Stomach smooth muscle (tissue), 2 donors: ENCODE results near the gene DDI2.
A peak's percentile ranks its signal among the peaks of the same experiment; 100 is the strongest.

ENCODE experiments used
- H3K27ac ChIP-seq: one replicate; pipeline ENCODE4 v1.7.0; 2013; ENCODE audit warnings: mild to moderate bottlenecking, low read length, inconsistent platforms
- H3K27me3 ChIP-seq, 2 donors: one replicate each; pipeline ENCODE4 v1.7.0; 2013; ENCODE audit warnings: low read length in 2 of 2; ENCODE audit not compliant: insufficient read depth in 2 of 2, control insufficient read depth in 1 of 2
- H3K36me3 ChIP-seq, 2 donors: one replicate each; pipeline ENCODE4 v1.7.0; 2013; ENCODE audit warnings: low read length in 2 of 2; ENCODE audit not compliant: control insufficient read depth in 2 of 2, insufficient read depth in 2 of 2
- H3K4me1 ChIP-seq: one replicate; pipeline ENCODE4 v1.7.0; 2013; ENCODE audit warnings: low read length; ENCODE audit not compliant: control insufficient read depth, insufficient read depth
- H3K4me3 ChIP-seq, 2 donors: one replicate each; pipeline ENCODE4 v1.7.0; 2013; ENCODE audit warnings: low read length in 2 of 2
- H3K9ac ChIP-seq, 2 donors: one replicate each; pipeline ENCODE4 v1.7.0; 2013; ENCODE audit warnings: low read length in 2 of 2, mild to moderate bottlenecking in 1 of 2
- H3K9me3 ChIP-seq, 2 donors: one replicate each; pipeline ENCODE4 v1.7.0; 2013; ENCODE audit warnings: low read length in 2 of 2; ENCODE audit not compliant: control insufficient read depth in 2 of 2
- donor health status: healthy.
- donor health status: Pancreatic carcinoma.

The DDI2 gene

DNA sequence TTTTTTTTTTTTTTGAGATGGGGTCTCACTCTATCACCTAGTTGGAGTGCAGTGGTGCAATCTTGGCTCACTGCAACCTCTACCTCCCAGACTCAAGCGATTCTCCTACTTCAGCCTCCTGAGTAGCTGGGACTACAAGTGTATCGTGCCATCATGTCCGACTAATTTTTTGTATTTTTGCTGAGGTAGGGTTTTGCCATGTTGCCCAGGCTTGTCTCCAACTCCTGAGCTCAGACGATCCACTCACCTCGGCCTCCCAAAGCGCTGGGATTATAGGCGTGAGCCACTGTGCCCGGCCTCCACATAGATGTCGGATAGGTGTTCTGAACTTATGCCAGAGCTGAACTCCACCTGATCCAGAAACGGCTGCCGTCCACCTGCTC, 87.9 kb downstream of the DDI2 start:
- peaks cover 42% of the 10 kb centered on the region for H3K4me1 ChIP-seq
- peak overlapping the region; percentile 94 for H3K27ac ChIP-seq
- peaks cover 0 to 4% of the 10 kb centered on the region in 2 donors for H3K36me3 ChIP-seq
- no peaks in the 10 kb centered on the region for H3K9me3 ChIP-seq
- no peak overlapping the region for H3K9ac ChIP-seq
- H3K27me3 ChIP-seq = no peaks in the 10 kb centered on the region
- H3K4me3 ChIP-seq = no peak overlapping the region

- H3K4me1 ChIP-seq = peaks cover 36% of the 10 kb centered on the region
- peaks cover 0 to 4% of the 10 kb centered on the region in 2 donors for H3K36me3 ChIP-seq
- no peaks in the 10 kb centered on the region for H3K9me3 ChIP-seq
- peak overlapping the region in 1 of 2 donors; percentile 21 for H3K9ac ChIP-seq
- no peak overlapping the region for H3K27ac ChIP-seq
- H3K27me3 ChIP-seq = no peaks in the 10 kb centered on the region
- H3K4me3 ChIP-seq = no peak overlapping the region
Measured at GRCh38 chr1:15706751-15707150, 89.5 kb downstream of the DDI2 start.

DNA sequence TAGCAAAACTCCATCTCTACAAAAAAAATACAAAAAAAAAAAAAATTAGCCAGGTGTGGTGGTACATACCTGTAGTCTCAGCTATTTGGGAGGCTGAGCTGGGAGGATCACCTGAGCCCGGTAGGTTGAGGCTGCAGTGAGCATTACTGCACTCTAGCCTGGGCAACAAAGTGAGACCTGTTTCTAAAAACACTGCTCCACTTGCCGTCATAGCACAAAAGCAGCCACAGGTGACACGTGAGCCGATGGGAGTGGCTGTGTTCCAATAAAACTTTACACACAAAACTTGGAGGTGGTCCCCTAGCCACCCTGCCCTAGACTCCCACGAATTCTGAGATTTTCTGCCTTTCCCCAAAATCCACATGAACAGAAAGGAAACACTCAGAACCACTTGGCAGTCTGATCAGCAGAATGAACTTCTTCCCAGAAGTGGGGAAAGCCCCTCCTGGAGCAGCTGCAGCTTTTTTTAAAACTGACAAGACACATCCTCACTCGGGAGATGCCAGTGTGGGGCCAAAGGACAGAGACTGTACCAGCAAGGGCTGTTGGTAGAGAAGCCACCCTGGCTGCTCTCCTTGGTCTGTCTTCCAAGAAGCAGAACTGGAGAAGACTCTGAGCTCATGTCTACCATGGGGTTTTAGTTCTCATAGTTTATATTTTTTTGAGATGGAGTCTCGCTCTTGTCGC, 90.1 kb downstream of the DDI2 start:
- peaks cover 40% of the 10 kb centered on the region for H3K4me1 ChIP-seq

GRCh38 chr1:15708486-15709137, 91.4 kb downstream of the DDI2 start:
- Histone ChIP-seq H3K36me3 (peaks cover 0 to 4% of the 10 kb centered on the region in 2 donors), H3K27me3 (no peaks in the 10 kb centered on the region), H3K4me1 (peaks cover 30% of the 10 kb centered on the region), H3K27ac (no peak overlapping the region), H3K4me3 (no peak overlapping the region), H3K9me3 (no peaks in the 10 kb centered on the region), H3K9ac (no peak overlapping the region)

More for the DNA sequence above, 90.1 kb downstream of the DDI2 start:
- H3K9me3 ChIP-seq = no peaks in the 10 kb centered on the region
- no peak overlapping the region for H3K27ac ChIP-seq
- peak overlapping the region in 1 of 2 donors; percentile 13 for H3K9ac ChIP-seq
- no peaks in the 10 kb centered on the region for H3K27me3 ChIP-seq
- peaks cover 0 to 4% of the 10 kb centered on the region in 2 donors for H3K36me3 ChIP-seq
- H3K4me3 ChIP-seq = no peak overlapping the region

- Histone ChIP-seq H3K4me1 (peaks cover 26% of the 10 kb centered on the region), H3K9ac (no peak overlapping the region), H3K27ac (no peak overlapping the region)
Measured at GRCh38 chr1:15709226-15709625, 92.0 kb downstream of the DDI2 start.

DNA sequence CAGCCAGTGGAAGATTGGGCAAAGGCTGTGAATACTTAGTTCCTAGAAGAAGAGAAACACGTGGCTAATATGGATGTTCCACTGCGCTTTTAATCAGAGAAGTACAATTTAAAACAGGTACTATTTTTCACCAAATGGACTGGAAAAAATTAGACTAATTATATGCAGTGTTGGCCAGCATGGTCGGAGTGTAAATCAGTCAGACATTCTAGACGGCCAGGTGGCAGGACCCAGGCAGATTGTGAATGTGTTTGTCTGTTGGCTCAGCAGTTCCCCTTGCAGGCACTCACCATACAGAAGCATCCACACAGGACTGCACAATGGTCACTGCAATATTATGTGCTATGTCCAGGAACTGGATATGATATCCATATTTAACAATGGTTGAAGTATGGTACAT, 94.9 kb downstream of the DDI2 start:
- Histone ChIP-seq H3K4me1 (peaks cover 38% of the 10 kb centered on the region), H3K4me3 (no peak overlapping the region)

More at GRCh38 chr1:15709226-15709625, 92.0 kb downstream of the DDI2 start:
- H3K9me3 ChIP-seq = no peaks in the 10 kb centered on the region
- H3K4me3 ChIP-seq = no peak overlapping the region
- peaks cover 0 to 4% of the 10 kb centered on the region in 2 donors for H3K36me3 ChIP-seq
- H3K27me3 ChIP-seq = no peaks in the 10 kb centered on the region

DNA sequence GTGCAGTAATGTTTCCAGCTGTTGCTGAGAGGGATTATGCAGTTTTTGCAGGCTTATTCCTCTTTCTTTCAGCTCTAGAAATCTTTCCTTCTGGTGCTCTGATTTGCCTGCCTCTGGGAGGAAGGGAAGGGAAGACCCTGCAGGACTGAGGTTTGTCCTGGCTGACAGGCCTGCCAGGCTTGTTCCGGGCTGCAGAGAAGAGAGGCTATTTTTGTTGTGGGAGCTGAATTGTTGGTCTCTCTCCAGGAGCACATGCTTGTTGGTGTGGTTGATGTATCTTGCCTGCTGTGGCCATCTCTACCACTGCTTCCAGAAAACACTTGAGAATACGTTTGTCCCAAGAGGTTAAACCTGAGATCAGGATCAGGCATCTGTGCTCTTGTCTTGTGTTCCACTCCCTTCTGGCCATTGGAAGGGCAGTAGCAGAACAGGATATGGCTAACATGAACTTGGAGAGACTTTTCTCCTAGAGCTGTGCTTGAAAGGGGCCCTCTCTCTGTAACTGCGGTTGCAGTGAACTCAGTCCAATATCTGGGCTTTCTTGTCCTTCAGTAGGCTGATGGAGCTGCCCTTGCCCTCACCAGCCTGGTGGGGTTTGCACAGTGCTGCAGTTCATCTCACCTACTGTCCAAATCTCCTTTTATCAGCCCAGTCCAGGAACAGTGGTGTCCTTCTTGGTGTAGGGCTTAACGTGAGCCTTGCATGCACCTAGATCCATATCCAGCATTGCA, 97.3 kb downstream of the DDI2 start:
- Histone ChIP-seq H3K27me3 (no peaks in the 10 kb centered on the region), H3K9me3 (no peaks in the 10 kb centered on the region), H3K4me1 (peaks cover 41% of the 10 kb centered on the region), H3K36me3 (peaks cover 12 to 17% of the 10 kb centered on the region in 2 donors), H3K9ac (peak overlapping the region; percentile 21 to 29), H3K27ac (peak overlapping the region; percentile 64), H3K4me3 (peak overlapping the region in 1 of 2 donors; percentile 34)

More for the DNA sequence above, 94.9 kb downstream of the DDI2 start:
- H3K9ac ChIP-seq = no peak overlapping the region
- H3K27me3 ChIP-seq = no peaks in the 10 kb centered on the region
- no peaks in the 10 kb centered on the region for H3K9me3 ChIP-seq
- H3K27ac ChIP-seq = no peak overlapping the region
- peaks cover 0 to 6% of the 10 kb centered on the region in 2 donors for H3K36me3 ChIP-seq

GRCh38 chr1:15717418-15718125, 100.3 kb downstream of the DDI2 start:
- Histone ChIP-seq H3K4me3 (no peak overlapping the region), H3K9me3 (no peaks in the 10 kb centered on the region), H3K27ac (peak overlapping the region; percentile 75), H3K36me3 (peaks cover 27 to 32% of the 10 kb centered on the region in 2 donors), H3K27me3 (no peaks in the 10 kb centered on the region), H3K9ac (peak overlapping the region in 1 of 2 donors; percentile 21), H3K4me1 (peaks cover 44% of the 10 kb centered on the region)

DNA sequence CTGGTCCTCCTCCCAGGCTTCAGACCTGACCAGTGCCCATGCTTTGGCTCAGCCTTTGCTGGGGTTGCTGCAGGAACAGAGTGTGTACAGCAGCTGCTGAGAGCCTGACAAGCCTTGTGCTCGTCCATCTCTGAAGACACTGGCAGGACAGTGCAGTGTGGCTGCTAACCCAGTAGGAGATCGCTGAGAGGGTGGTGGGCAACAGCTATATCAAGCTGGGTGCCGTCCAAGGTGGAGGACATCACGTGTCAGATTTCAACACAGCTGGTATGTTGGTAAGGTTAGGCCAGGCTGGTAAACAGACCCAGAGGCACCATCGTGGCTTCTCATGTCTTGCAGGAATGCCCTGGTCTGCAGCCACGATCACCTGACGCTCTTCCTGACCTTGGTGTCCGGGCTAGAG, 100.9 kb downstream of the DDI2 start:
- peak overlapping the region; percentile 75 for H3K27ac ChIP-seq
- no peaks in the 10 kb centered on the region for H3K9me3 ChIP-seq
- no peak overlapping the region for H3K4me3 ChIP-seq
- H3K9ac ChIP-seq = no peak overlapping the region
- H3K36me3 ChIP-seq = peaks cover 32 to 35% of the 10 kb centered on the region in 2 donors
- H3K27me3 ChIP-seq = no peaks in the 10 kb centered on the region
- H3K4me1 ChIP-seq = peaks cover 45% of the 10 kb centered on the region
